Cortex of kidney (tissue), 1 donor: Measurements from ENCODE around the gene ABCB8.

Experiments
- DNase-seq: peaks from one replicate; lab custom pipeline; 2025; lab: John Stamatoyannopoulos, UW

Gene ABCB8

GRCh38 chr7:151074817-151075661 is 46.8 kb downstream of the ABCB8 start:
- DNase-seq = no peak

DNA sequence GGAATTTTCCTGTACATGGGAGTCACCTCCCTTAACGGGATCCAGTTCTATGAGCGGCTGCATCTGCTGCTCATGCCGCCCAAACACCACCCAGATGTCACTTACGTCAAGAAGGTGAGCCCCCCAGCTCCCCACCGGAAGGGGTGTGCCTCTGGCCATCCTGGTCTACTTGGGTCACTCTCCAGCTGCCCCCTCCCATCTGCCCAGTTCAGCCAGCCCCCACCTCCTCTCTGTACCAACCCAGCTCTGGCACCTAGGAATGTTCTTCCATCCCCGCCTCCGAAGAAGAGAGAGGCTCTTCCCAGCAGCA is 47.4 kb downstream of the ABCB8 start:
- DNase-seq = no peak

DNA sequence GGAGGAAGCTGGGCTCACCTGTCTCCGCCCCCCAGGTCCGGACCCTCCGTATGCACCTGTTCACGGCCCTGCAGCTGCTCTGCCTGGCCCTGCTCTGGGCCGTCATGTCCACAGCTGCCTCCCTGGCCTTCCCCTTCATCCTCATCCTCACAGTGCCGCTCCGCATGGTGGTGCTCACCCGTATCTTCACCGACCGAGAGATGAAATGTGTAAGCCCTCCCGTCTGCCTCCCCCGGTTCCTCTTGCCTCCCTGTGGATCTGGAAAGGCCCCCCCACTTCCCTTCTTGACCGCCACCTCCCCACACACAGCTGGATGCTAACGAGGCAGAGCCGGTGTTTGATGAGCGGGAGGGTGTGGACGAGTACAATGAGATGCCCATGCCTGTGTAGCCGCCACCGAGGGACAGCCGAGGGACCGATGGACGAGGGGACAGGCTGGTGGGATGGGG is 47.8 kb downstream of the ABCB8 start:
- DNase-seq = no peak

DNA sequence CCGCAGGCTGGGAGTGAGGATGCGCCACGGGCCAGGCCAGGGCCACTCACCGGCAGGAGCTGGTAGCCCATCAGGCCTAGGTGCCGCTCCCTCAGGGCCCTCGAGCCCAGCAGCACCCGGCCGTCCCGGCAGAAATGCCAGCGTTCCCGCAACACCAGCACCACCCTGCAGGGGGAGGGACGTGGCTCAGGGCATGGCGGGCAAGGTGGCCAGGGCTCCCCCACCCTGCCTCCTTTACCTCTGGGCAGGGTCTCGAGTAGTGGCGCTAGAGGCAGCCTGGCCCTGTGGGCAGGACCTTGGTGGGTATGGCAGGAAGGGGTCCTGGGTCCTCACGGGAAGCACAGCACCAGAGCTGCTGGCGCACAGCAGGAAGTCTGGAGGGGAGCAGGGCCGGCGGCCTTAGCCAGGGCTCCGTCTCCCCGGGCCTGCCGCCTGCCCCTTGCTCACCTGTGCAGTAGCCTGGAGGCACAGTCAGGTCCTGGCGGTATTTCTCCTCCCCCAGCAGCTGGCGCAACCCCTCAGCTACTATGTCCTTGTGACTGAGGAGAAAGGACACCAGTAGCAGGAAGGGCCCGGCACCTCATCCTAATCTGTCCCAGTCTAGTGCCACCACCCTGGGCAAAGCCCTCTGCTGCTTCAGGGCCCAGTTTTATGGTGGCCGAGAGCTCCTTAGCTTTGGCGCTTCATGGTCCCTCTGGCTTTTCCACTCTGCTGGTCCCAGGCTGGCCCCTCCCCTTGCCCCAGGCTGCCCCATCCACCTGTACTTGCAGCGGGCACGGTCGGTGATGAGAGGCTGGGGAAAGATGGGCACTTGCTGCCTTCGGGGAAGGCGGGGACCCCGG is 48.8 kb downstream of the ABCB8 start:
- DNase-seq = no peak

GRCh38 chr7:151077705-151078232 is 49.5 kb downstream of the ABCB8 start:
- DNase-seq = no peak

GRCh38 chr7:151078233-151079040 is 50.2 kb downstream of the ABCB8 start:
- no peak for DNase-seq

DNA sequence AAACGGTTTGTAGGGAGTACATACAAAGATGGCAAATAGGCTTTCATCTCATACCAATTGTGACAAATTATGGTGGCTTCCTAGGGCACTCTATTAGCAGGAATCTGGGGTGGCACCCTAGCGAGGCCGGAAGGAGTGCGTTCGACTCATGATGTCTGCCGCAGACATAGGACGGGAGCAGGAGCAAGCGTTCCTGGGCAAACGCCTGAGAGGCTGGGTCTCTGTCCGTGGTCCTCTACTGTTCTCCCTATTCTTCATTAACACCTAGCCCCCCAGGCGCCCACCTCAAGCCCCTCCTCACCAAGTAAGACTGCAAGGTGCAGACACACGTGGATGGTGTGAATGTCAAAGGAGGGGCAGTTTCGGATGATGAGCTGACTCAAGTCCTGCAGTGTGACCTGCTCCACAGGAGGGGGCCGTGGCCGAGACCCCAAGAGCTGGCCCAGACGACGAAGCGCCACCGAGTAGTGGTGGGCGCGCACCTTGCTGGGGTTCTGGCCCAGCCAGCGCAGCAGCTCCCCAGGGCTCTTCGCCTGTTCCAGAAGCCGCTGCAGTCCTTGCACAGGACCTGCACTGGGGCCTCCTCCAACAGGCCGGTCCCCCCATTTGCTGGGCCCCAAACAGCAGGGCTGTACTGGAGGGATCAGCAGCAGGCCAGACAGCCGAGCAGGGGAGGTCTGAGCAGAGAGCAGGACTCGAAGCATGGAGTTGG is 51.1 kb downstream of the ABCB8 start:
- no peak for DNase-seq

DNA sequence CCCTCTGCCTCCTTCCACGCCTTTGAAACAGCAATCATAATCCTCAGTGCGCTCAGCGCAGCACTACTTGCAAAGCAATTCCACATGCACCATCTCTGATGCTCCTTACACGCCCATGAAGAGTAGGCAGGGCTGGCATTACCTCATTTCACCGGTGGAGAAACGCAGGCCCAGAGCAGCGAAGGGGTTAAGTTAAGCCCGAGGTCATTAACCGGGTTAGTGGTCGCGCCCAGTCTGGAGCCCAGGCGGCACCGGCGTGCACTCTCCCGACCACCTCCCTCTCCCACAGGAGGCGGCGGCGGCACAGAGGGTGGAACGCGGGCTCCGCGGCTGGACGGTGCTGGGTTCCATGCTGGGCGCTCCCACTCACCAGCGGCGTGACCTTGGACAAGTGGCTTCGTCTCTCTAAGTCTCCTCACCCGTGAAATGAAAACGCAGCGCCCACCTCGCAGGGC is 51.8 kb downstream of the ABCB8 start:
- no peak for DNase-seq

GRCh38 chr7:151080522-151081169 is 52.4 kb downstream of the ABCB8 start, which contains the start of gene FASTK:
FASTK (minus strand) TSS chr7:151080809; CDS start chr7:151080766, 43 bp downstream.
- no peak for DNase-seq

DNA sequence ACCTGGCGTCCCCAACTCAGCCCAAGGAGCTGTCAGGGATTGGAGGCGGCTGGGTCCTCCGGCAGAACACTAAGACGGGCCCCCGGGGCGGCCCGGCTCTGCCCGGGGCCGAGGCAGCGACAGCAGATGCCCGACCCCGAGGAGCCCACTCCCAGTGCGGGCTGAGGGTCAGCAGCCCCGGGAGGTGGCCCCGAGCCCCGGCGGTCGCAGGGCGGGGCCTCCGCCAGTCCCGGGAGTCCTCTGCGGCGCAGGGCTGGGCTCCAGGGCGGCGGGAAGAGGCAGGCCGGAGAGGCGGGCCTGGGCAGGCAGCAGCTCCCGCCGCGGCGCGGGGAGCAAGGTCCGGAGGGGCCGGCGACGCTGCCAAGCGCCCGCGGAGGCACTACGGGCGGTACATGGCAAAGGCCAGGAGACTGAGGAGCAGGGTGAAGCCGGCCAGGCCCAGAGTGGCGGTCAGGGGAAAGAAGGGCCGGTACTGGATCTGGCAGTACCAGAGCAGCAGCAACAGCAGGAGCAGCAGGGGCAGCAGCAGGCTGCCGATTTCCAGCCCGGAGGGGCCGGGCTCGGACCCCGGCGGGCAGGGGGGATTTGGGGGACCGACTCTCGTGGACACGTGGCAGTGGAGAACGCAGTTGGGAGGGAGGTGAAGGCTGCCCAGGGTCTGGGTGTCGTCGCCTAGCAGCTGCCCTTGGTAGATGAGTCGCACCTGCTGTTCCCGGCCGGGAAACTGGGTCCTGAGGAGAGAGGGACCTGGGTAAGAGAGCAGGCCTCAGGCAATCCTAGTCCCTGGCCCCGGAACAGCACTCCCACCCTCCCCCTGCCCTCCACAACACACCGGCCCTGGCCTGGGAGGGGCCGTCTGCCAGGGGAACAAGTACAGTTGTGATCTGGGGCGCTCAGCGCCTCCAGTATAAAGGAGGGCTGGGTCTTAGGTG is 53.2 kb downstream of the ABCB8 start:
- DNase-seq = no peak

DNA sequence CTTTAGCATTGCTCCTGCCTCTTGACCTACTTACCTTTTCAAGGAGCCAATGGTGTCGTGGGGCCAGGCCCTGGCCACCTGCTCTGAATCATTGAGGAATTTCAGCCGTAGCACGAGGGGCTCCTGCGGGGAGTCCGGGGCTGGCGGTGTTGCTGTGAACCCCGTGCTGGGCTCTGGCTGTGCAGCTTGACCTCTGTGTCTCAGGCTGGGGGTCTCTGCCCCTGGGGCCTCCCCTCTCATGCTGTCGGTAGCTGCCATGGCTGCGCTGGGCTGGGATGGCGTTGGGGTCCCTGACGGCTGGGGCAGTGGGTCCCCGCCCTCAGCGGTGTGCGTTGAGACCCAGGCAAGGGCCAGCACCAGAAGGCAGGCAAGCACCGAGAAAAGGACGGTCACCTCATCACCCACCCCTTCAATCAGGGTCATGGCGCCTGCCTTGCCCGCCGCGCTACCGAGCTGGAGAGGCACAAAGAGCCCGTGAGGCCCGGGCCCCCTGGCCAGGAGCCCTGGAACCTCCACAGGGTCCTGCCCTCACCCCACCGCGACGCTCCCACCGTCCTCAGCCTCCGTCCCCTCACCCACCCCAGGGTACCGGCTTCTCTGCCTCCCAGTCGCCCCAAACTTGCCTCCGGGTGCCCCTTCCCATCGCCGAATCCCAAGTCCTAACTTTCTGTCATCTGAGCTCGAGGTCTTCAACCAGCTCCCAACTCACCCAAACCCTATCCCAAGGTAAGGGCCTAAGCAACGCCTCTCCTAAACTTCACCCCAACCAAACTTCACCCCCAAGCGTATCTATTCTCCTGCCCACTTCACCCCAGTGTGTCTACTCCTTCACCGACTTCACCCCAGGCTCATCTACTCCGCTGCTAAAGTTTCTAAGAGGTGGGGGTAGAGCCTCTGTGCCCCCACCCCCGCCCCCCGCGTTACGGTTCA is 54.2 kb downstream of the ABCB8 start:
- DNase-seq = no peak

DNA sequence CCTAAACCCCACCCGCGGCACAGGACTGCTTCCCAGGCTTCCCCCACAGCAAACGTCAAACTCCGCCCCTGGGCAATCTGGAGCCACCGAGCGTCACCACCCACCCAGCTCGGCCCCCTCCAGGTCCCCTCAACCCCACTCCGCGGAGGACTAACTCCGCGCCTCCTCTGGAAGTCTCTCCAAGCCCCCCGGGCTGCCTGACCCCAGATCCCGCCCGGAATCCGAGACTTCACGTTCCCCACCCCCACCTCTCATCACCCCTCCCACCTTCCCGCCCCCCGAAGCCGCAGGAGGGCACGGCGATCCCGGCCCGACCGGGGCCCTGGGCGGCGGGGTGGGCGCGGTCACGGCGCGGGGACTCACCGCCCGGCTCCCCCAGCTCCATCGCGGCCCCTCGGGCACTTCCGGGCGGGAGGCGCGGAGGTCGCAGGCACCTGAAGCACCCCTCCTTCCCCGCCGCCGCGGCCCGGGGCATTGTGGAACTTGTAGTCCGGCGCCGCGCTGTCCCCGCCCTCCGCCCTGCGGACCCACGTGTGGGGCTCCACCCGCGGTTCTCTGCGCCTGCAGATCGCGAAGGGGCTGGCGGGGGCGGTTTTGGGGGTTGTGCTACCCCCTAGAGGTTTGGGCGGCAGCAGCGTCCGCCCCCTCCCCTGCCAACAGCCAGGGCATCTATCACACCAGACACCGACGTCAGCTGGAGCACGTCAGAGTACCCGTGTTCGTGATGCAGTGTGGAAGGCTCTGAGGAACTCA is 55.0 kb downstream of the ABCB8 start, which contains the start of gene TMUB1:
Gene TMUB1 (minus strand): TSS at position 423 of the 753 bp plus-strand sequence. CDS start 930 bp downstream, outside the sequence.
- DNase-seq = no peak

DNA sequence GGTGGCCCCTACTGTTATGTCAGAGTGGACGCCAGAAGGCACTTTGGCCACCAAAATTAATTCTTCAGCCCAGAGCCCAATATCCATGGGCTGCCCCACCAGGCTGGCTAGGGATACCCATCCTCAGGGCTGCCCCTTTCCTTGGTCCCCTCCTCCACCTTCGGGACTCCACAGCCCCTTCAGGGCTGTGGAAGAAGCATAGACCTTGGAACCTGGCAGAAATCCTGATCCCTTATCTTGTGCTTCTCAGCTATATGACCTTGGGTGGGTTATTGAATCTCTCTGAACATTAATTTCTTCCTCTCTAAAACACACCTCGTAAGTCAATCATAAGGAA is 55.5 kb downstream of the ABCB8 start:
- no peak for DNase-seq

- no peak for DNase-seq
Observed at GRCh38 chr7:151085329-151085690, 57.1 kb downstream of the ABCB8 start.

DNA sequence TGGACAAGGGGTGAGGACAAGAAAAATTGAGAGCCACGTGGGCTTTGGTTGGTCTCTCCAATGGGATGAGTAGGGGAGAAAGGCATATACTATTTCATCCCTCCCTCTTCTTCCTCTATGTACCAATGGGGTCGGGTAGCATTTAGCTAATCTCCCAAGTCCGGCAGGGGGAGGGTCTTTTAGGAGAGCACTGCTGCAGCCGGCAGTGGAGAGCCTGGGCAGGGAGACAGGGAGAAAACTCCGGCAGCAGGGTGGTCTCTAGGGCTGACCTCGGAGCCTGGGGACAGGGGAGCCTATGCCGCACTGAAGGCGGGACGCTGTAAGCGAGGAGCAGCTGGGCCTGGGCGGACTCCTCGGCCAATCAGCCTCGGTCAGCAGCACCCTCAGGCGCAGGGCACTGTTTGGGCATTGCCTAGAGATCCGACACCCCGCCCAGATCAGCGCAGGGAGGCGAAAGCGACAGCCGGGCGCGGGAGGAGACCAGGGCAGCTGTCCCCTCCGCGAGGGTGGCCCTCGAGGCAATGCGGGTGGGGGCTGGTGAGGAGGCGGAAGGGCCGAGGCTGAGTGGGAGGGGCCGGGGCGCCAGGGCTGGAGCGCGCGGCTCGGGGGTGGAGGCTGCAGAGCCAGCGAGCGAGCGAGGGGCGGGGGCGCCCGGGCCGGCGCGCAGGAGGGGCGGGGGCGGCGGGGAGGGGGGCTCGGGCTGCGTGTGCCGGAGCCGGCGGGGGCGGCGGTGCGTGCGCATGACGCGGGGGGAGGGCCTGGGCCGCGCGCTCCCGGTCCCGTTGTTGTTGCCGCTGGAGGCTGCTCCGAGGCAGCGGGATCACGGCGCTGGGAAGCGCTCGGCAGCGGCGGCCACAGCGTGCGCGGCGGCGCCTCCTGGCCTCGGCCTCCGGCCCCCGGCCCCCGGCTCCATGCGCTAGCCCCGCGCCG is 57.7 kb downstream of the ABCB8 start, which contains the start of gene AGAP3:
Gene AGAP3 (plus strand): TSS at position 785 of the 930 bp plus-strand sequence. CDS start 267 bp downstream, outside the sequence.
- peak; percentile 42 for DNase-seq

DNA sequence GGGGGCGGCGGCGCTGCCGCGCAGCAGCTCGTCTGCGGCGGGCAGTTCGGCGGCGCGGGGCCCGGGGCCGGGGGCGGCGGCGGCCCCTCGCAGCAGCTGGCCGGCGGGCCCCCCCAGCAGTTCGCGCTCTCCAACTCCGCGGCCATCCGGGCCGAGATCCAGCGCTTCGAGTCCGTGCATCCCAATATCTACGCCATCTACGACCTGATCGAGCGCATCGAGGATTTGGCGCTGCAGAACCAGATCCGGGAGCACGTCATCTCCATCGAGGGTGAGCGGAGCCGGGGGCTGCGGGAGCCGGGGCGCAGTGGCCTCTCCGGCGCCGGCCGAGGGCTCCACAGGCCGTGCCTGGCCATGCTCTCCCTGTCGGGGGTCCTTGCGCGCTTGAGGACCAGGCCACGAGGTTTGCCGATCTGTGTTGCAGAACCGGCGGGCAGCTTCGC is 58.6 kb downstream of the ABCB8 start:
- DNase-seq = no peak
